H1 (cell line): ENCODE results near the gene PRG2. TPM values are rescaled to one million over a fixed set of nuclear protein-coding genes. Genes with fewer than 3 reads are reported as not detected.

ENCODE experiments used
- CTCF ChIA-PET: fragments of 300-600 bp; sonication (Branson Sonifier 250); formaldehyde crosslinking; loops from one replicate; lab custom pipeline; 2021; ENCODE audit not compliant: partially characterized antibody; lab: Charles Lee
- POLR2A ChIA-PET: fragments of 300-600 bp; sonication (Branson Sonifier 250); formaldehyde crosslinking; loops from one replicate; lab custom pipeline; 2021; ENCODE audit warnings: inconsistent platforms; ENCODE audit not compliant: partially characterized antibody; lab: Charles Lee
- DNase-seq, 2 experiments: peaks; one replicate each; pipeline versions ENCODE4 v3.0.0 to v3.0.0-alpha.2; 2010 to 2022; ENCODE audit warnings: low spot score in 2 of 2, low read depth in 1 of 2, mixed read lengths in 1 of 2
- FAIRE-seq: peaks from 2 replicates; lab custom pipeline; 2011; peaks lifted over from hg19 to GRCh38; lab: Jason Lieb, UNC
- H2AFZ ChIP-seq: 2 replicates; pipeline ENCODE4 v1.8.1; 2012; ENCODE audit warnings: low read length, inconsistent platforms
- H2AK5ac ChIP-seq: 2 replicates; pipeline ENCODE4 v1.6.1; 2013; ENCODE audit warnings: low read depth, low read length
- H2BK120ac ChIP-seq: replicated peaks from 2 replicates; pipeline ENCODE3; 2013; ENCODE audit warnings: low read depth, low read length, inconsistent platforms
- H2BK12ac ChIP-seq: 2 replicates; pipeline ENCODE4 v1.6.1; 2013; ENCODE audit warnings: low read depth, low read length
- H2BK15ac ChIP-seq: 2 replicates; pipeline ENCODE4 v1.6.1; 2013; ENCODE audit warnings: low read length
- H2BK20ac ChIP-seq: 2 replicates; pipeline ENCODE4 v1.6.1; 2013; ENCODE audit warnings: low read length
- H2BK5ac ChIP-seq: 2 replicates; pipeline ENCODE4 v1.6.1; 2013; ENCODE audit warnings: low read depth, low read length
- H3K14ac ChIP-seq: 2 replicates; pipeline ENCODE4 v1.6.1; 2013; ENCODE audit warnings: inconsistent platforms; ENCODE audit not compliant: insufficient read length
- H3K18ac ChIP-seq: 2 replicates; pipeline ENCODE4 v1.6.1; 2013; ENCODE audit warnings: low read length; ENCODE audit errors: extremely low read depth
- H3K23ac ChIP-seq: 2 replicates; pipeline ENCODE4 v1.6.1; 2013; ENCODE audit warnings: inconsistent platforms; ENCODE audit not compliant: insufficient read length
- H3K23me2 ChIP-seq: 2 replicates; pipeline ENCODE4 v1.6.1; 2013; ENCODE audit warnings: low read depth, low read length
- H3K27ac ChIP-seq: 2 replicates; pipeline ENCODE4 v1.6.1; 2011; ENCODE audit warnings: low read depth, low read length, inconsistent platforms
- H3K27me3 ChIP-seq, 4 experiments: replicated peaks in 1 of 4; 1 replicate in 1 of 4; 2 replicates in 3 of 4; pipeline versions ENCODE4 v1.6.1 to v1.8.1; 2011 to 2013; ENCODE audit warnings: low read length in 3 of 4, mild to moderate bottlenecking in 3 of 4, inconsistent platforms in 2 of 4, mixed read lengths in 2 of 4, moderate library complexity in 1 of 4; ENCODE audit not compliant: control insufficient read depth in 3 of 4, insufficient read depth in 3 of 4; ENCODE audit errors: extremely low read depth in 1 of 4
- H3K36me3 ChIP-seq, 4 experiments: 2 replicates each; pipeline versions ENCODE4 v1.6.1 to v1.8.1; 2011 to 2013; ENCODE audit warnings: mild to moderate bottlenecking in 4 of 4, low read length in 3 of 4, moderate library complexity in 2 of 4, control low read depth in 1 of 4, inconsistent platforms in 1 of 4; ENCODE audit not compliant: insufficient read depth in 4 of 4, control insufficient read depth in 2 of 4
- H3K4ac ChIP-seq: replicated peaks from 2 replicates; pipeline ENCODE3; 2013; ENCODE audit warnings: low read length, low read depth, mixed read lengths, inconsistent platforms; ENCODE audit not compliant: insufficient read length
- H3K4me1 ChIP-seq, 4 experiments: replicated peaks in 1 of 4; 1 replicate in 1 of 4; 2 replicates in 3 of 4; pipeline versions ENCODE4 v1.6.1 to v1.8.1; 2011 to 2013; ENCODE audit warnings: low read length in 3 of 4, inconsistent platforms in 2 of 4, mixed read lengths in 1 of 4; ENCODE audit not compliant: insufficient read depth in 4 of 4, control insufficient read depth in 3 of 4
- H3K4me2 ChIP-seq, 2 experiments: 2 replicates each; pipeline versions ENCODE4 v1.6.1 to v1.8.1; 2011 to 2013; ENCODE audit warnings: low read depth in 2 of 2, low read length in 2 of 2, control low read depth in 1 of 2, inconsistent platforms in 1 of 2, mild to moderate bottlenecking in 1 of 2; ENCODE audit not compliant: insufficient read depth in 1 of 2
- H3K4me3 ChIP-seq, 4 experiments: fragments of 200-600, 300-600 bp in 1 of 4; sonication (generic), shearing (Covaris generic), sonication (Bioruptor Twin) in 1 of 4; 2 replicates each; pipeline versions ENCODE4 v1.5.1 to v1.8.1; 2011 to 2016; ENCODE audit warnings: low read length in 4 of 4, low read depth in 3 of 4, control low read depth in 2 of 4, inconsistent platforms in 2 of 4, mild to moderate bottlenecking in 2 of 4, mixed read lengths in 1 of 4, moderate library complexity in 1 of 4; ENCODE audit not compliant: insufficient read depth in 2 of 4; ENCODE audit errors: extremely low read depth in 1 of 4
- H3K56ac ChIP-seq: replicated peaks from 2 replicates; pipeline ENCODE3; 2013; ENCODE audit warnings: low read depth, mild to moderate bottlenecking, mixed read lengths, low read length, inconsistent platforms; ENCODE audit not compliant: insufficient read length
- H3K79me1 ChIP-seq: 2 replicates; pipeline ENCODE4 v1.6.1; 2013; ENCODE audit warnings: low read depth, low read length, control low read depth
- H3K79me2 ChIP-seq, 2 experiments: 2 replicates each; pipeline versions ENCODE4 v1.6.1 to v1.8.1; 2012 to 2013; ENCODE audit warnings: low read length in 2 of 2, mild to moderate bottlenecking in 2 of 2, inconsistent platforms in 1 of 2; ENCODE audit not compliant: insufficient read depth in 2 of 2, control insufficient read depth in 1 of 2
- H3K9ac ChIP-seq, 4 experiments: replicated peaks in 1 of 4; 1 replicate in 1 of 4; 2 replicates in 3 of 4; pipeline versions ENCODE4 v1.6.1 to v1.8.1; 2011 to 2013; ENCODE audit warnings: low read depth in 3 of 4, low read length in 3 of 4, control low read depth in 2 of 4, mild to moderate bottlenecking in 2 of 4, moderate library complexity in 2 of 4, inconsistent platforms in 1 of 4; ENCODE audit errors: extremely low read depth in 1 of 4
- H3K9me3 ChIP-seq, 2 experiments: 2 replicates each; pipeline versions ENCODE4 v1.6.1 to v1.8.1; 2012 to 2013; ENCODE audit warnings: mild to moderate bottlenecking in 2 of 2, moderate library complexity in 2 of 2, control low read depth in 1 of 2, inconsistent platforms in 1 of 2, low read depth in 1 of 2, low read length in 1 of 2, mixed read lengths in 1 of 2; ENCODE audit not compliant: insufficient read depth in 2 of 2
- H4K20me1 ChIP-seq, 2 experiments: replicated peaks in 1 of 2; 2 replicates each; pipeline versions ENCODE3 to v1.8.1; 2011 to 2013; ENCODE audit warnings: inconsistent platforms in 2 of 2, low read length in 2 of 2, mild to moderate bottlenecking in 1 of 2; ENCODE audit not compliant: insufficient read depth in 2 of 2, control insufficient read depth in 1 of 2
- H4K5ac ChIP-seq: 2 replicates; pipeline ENCODE4 v1.6.1; 2013; ENCODE audit warnings: low read length, low read depth, mixed read lengths, inconsistent platforms; ENCODE audit not compliant: insufficient read length
- H4K8ac ChIP-seq: 2 replicates; pipeline ENCODE4 v1.8.0; 2013; ENCODE audit warnings: mild to moderate bottlenecking, moderate library complexity, low read length, inconsistent platforms; ENCODE audit not compliant: insufficient read depth; ENCODE audit errors: extremely low read depth
- H4K91ac ChIP-seq: replicated peaks from 2 replicates; pipeline ENCODE3; 2013; ENCODE audit warnings: low read length, mixed read lengths, inconsistent platforms; ENCODE audit not compliant: insufficient read length
- BACH1 ChIP-seq: IDR thresholded peaks from 2 replicates; pipeline ENCODE4 v1.6.1; 2012; ENCODE audit warnings: low read length, improper control_type of control experiment
- CREB1 ChIP-seq: IDR thresholded peaks from 2 replicates; pipeline ENCODE4 v1.6.1; 2012; ENCODE audit warnings: inconsistent platforms
- GTF2F1 ChIP-seq: IDR thresholded peaks from 2 replicates; pipeline ENCODE4 v1.6.1; 2012; ENCODE audit warnings: low read depth, low read length, improper control_type of control experiment, borderline replicate concordance
- SRF ChIP-seq: IDR thresholded peaks from 2 replicates; pipeline ENCODE4 v1.6.1; 2011; ENCODE audit warnings: mild to moderate bottlenecking, low read depth, low read length, moderate library complexity
- WGBS, 2 experiments: shearing (Covaris generic) in 1 of 2; methylation state at CpG; one replicate each; pipeline versions ENCODE4 v1.1.6 to v1.1.7; 2013 to 2015; ENCODE audit warnings: low lambda C conversion rate in 2 of 2, mixed read lengths in 2 of 2, inconsistent platforms in 1 of 2, low coverage in 1 of 2, missing lambda C conversion rate in 1 of 2; ENCODE audit not compliant: insufficient replicate concordance in 2 of 2, insufficient coverage in 1 of 2, insufficient read length in 1 of 2; ENCODE audit errors: extremely low coverage in 1 of 2, missing lambda C conversion rate in 1 of 2; 5-methylcytosine and 5-hydroxymethylcytosine counted together
- polyA plus RNA-seq, 7 experiments: library from polyadenylated mRNA; depleted of rRNA in 3 of 7; stranded (reverse) in 5 of 7; unstranded in 2 of 7; fragments of >200 nt in 5 of 7; fragments of 200-250 nt in 2 of 7; gene quantifications; 1 replicate in 5 of 7; 2 replicates in 1 of 7; 4 replicates in 1 of 7; pipeline versions ENCODE4 v1.2.1 to v1.2.3, GENCODE V29; 2011 to 2013; ENCODE audit warnings: missing spikeins in 2 of 7, mixed read lengths in 2 of 7
- total RNA-seq: library from RNA; stranded (reverse); fragmentation: NEBNext Ultra II Directional; extraction: Animal tissue kit (Norgen Biotek cat#: 25700); gene quantifications from 2 replicates; pipeline ENCODE4 v1.2.1, GENCODE V29; 2021

The PRG2 gene
- total and polyA plus RNA-seq, 2 of the 8 experiments (the other 6 are each of a cell fraction or from before 2014, with no cell fraction given): 0.32 TPM; not detected in 1

GRCh38 chr11:57377107-57377506 is 13.3 kb downstream of the PRG2 start:
- H3K18ac ChIP-seq: no peak overlapping the region
- H4K5ac ChIP-seq: no peak overlapping the region
- peaks cover 4% of the 10 kb centered on the region; the same call in 1 of the 2 replicates for H3K23me2 ChIP-seq
- H3K14ac ChIP-seq: no peak overlapping the region
- CTCF ChIA-PET: interaction anchor here (1.1 to 1.4 kb wide), 2 partner anchors 9 to 23 kb away, joined by 3 read pairs; no protein-coding TSS in a partner anchor
- H3K9ac ChIP-seq: no peak overlapping the region
- no peak overlapping the region for H3K27ac ChIP-seq
- no peak overlapping the region for H4K91ac ChIP-seq
- no peaks in the 10 kb centered on the region for H3K4me1 ChIP-seq
- WGBS, 2 experiments: 87 to 100% methylated on average over 2 to 5 of the region's 5 CpGs
- no peak overlapping the region for H3K4me3 ChIP-seq
- H3K79me1 ChIP-seq: no peaks in the 10 kb centered on the region
- no peak overlapping the region for H2BK120ac ChIP-seq
- H3K23ac ChIP-seq: no peak overlapping the region
- H2BK12ac ChIP-seq: no peak overlapping the region
- FAIRE-seq: no peak
- H2BK5ac ChIP-seq: no peak overlapping the region
- H3K27me3 ChIP-seq: peaks cover 0 to 2% (median 0%) of the 10 kb centered on the region in 4 experiments; a peak in 1 of 7 replicates
- no peak overlapping the region for H4K8ac ChIP-seq
- no peak overlapping the region for H3K56ac ChIP-seq
- peak overlapping the region in 1 of 2 experiments; percentile 41; a peak in 1 of 4 replicates for H3K4me2 ChIP-seq
- H2AFZ ChIP-seq: no peak overlapping the region
- H2BK20ac ChIP-seq: no peak overlapping the region
- no peak overlapping the region for H3K4ac ChIP-seq
- DNase-seq: no peak
- no peaks in the 10 kb centered on the region for H3K9me3 ChIP-seq
- no peaks in the 10 kb centered on the region for H3K79me2 ChIP-seq
- no peak overlapping the region for H2BK15ac ChIP-seq
- POLR2A ChIA-PET: interaction anchor here (1.2 to 1.6 kb wide), 2 partner anchors 12 to 16 kb away, joined by 4 read pairs; no protein-coding TSS in a partner anchor
- H2AK5ac ChIP-seq: no peak overlapping the region
- H4K20me1 ChIP-seq: no peaks in the 10 kb centered on the region
- no peaks in the 10 kb centered on the region for H3K36me3 ChIP-seq
- TF ChIP-seq BACH1 (no peak), SRF (no peak), GTF2F1 (no peak), CREB1 (no peak)
